ENCODE measurements around the gene TNS3.

- TF ChIP-seq CTCF (IDR thresholded peaks at IDR 0.05), result no peak
- TF ChIP-seq EZH2 (IDR thresholded peaks at IDR 0.05; ENCODE audit: borderline replicate concordance, insufficient read depth, low read depth, low read length, poor library complexity, severe bottlenecking), result no peak
Observed at GRCh38 chr7:47386273-47386835, 195.6 kb downstream of the TNS3 start.

All from B cell (primary cell).